ENCODE results near the gene TMCO1.
"Not testable (repeated sequence)": the region's sequence is repeated elsewhere in the genome, so short reads cannot be mapped to it uniquely, and the experiment has no call there.

The TMCO1 gene

GRCh38 chr1:165744913-165745312, 23.8 kb downstream of the TMCO1 start:
- DNase-seq: not testable (repeated sequence)

DNA sequence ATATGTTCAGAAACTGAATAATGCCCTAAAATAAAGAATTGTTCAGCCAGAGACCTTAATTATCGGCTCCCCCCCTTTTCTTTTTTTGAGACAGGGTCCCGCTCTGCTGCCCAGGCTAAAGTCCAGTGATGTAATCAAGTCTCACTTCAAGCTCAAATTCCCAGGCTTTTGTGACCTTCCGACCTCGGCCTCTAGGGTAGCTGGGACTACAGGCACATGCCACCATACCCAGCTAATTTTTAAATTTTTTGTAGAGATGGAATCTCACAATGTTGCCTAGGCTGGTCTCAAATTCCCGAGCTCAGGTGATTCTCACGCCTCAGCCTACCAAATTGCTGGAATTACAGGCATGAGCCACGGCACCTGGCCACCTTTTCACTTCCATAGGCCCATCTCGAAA, 26.5 kb downstream of the TMCO1 start:
- no peak for DNase-seq

- DNase-seq: no peak
Observed at GRCh38 chr1:165738794-165739193, 29.9 kb downstream of the TMCO1 start.

DNA sequence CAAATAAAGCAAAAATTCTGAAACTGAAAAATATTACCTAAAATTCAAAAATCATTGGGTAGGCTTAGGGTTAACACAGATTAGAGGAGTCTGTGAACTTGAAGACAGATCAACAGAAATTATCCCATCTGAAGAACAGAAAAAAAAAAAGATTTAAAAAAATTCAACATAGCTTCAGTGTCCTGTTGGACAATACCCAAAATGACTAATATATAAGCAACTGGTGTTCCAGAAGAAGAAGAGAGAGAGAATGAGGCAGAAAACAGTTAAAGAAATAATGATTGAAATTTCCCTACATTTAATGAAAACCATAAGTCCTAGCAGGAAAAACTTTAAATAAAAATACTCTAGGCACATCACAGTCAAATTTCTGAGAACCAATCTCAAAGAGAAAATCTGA, 31.5 kb downstream of the TMCO1 start:
- no peak for DNase-seq

- DNase-seq: no peak
Observed at GRCh38 chr1:165734906-165735305, 33.8 kb downstream of the TMCO1 start.

GRCh38 chr1:165726841-165727240, 41.8 kb downstream of the TMCO1 start:
- DNase-seq: no peak

DNA sequence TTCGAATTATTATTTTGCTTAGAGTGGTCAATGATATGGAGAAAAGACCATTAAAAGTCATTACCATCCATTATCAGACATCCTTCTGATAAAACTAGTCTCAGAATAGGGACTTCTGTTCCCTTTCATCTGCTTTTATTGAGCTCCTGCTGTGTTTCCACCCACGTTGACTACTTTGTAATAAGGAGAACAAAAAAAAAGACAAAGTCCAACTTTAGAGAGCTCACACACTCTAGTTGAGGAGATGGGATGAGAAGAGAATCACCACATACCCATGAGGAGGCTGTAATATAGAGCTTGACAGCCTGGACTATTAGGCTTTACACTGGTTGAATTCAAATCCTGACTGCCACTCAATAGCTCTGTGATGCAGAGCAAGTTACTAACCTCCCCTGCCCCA, 42.5 kb downstream of the TMCO1 start:
- DNase-seq: no peak

GRCh38 chr1:165717918-165718515, 50.7 kb downstream of the TMCO1 start:
- DNase-seq: peak; percentile 52

GRCh38 chr1:165716265-165717051, 52.2 kb downstream of the TMCO1 start:
- DNase-seq: not testable (repeated sequence)

DNA sequence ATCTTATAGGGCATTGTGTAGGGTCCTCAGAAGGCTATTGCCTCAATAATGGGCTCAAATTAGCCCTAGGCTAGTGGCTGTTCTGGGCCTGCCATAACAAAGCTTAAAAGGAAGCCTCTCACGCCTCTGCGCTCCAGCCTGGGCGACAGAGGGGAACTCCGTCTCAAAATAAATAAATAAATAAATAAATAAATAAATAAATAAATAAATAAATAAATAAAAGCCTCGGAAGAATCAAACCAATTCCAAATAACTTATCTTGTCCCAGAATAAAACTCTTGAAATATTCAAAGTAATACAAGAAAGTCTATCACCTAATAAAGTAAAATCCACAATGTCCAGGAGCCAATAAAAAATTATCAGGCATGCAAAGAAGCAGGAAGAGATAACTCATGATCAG, 55.9 kb downstream of the TMCO1 start:
- DNase-seq: no peak

GRCh38 chr1:165707984-165708706, 60.5 kb downstream of the TMCO1 start:
- DNase-seq: no peak

- DNase-seq: no peak
Observed at GRCh38 chr1:165703648-165704047, 65.0 kb downstream of the TMCO1 start.

DNA sequence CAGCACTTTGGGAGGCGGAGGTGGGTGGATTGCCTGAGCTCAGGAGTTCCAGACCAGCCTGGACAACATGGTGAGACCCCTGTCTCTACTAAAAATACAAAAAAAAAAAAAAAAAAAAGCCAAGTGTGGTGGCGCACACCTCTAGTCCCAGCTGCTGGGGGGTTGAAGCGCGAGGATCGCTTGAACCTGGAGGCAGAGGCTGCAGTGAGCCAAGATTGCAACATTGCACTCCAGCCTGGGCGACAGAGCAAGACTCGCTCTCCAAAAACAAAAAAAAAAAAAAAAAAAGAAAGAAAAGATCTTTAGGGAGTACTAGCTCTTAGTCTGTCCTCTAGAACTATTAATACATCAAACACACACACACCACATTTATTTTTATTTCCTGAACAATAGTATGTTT, 66.7 kb downstream of the TMCO1 start:
- not testable (repeated sequence) for DNase-seq

- no peak for DNase-seq
Observed at GRCh38 chr1:165699577-165699976, 69.1 kb downstream of the TMCO1 start.

DNA sequence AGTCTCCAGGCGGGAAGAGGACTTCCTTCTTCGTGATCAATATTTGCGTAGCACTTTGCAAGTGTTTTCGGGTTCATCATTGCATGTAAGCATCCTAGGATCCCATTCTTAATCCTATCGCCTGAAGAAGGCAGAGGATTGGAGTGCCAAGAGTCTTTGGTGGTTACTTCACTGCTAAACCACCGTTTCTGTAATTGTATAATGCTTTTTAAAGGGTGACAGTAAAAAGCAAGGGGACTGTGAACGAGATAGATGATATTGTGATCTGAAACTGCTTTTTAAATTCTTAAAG, 70.0 kb downstream of the TMCO1 start:
- DNase-seq: no peak

GRCh38 chr1:165697881-165698760, 70.5 kb downstream of the TMCO1 start, which contains the start of gene ALDH9A1:
Gene ALDH9A1 (minus strand): TSS chr1:165698562. CDS start chr1:165698558, 4 bp downstream.
- DNase-seq: peak; percentile 94

DNA sequence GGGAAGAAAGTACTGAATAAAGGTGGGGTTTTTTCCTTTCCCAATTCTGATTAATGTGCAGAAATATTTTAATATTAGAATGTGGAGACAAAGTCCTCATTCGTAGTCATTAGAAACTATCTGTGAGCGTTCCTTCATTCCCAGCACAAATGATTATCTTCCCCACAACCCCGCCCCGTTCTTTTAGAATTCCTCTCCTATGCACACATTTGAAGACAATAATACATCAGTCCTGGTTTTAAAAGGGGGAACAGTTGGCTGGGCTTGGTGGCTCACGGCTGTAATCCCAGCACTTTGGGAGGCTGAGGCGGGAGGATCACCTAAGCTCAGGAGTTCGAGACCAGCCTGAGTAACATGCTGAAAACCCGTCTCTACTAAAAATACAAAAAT, 71.2 kb downstream of the TMCO1 start:
- DNase-seq: no peak

DNA sequence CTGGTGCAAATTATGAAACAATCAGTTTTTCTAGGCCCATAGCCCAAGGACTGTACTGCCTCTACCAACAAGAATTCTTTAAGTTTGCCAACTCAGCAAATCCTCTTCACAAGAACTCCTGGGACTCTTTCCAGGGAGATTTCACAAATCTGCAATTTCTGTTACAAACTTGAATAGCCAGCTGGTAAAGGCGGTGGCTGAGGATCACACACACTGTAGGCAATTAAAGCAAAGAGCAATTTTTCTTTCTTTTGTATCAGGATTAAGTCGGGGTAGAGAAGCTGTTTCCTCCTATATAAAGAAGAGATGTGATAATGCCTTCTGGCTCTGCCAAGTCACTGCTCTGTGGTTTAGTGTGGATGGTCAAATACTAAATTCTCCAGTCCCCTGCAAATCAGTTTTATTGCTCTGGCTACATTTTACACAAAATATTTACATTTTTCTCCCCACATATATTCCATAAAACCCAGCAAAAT, 72.0 kb downstream of the TMCO1 start:
- DNase-seq: no peak

- DNase-seq: no peak
Observed at GRCh38 chr1:165695031-165695430, 73.6 kb downstream of the TMCO1 start.

DNA sequence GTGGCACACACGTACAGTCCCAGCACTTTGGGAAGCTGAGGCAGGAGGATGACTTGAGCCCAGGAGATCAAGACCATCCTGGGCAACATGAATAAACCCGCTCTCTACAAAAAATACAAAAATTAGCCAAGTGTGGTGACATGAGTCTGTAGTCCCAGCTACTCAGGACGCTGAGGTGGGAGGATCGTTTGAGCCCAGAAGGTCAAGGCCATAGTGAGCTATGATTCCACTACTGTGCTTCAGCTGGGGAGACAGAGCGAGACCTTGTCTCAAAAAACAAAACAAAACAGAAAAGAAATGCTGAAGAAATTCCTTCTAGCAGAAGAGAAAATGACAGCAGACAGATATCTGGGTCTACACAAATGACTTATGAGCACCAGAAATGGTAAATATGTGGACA, 80.6 kb downstream of the TMCO1 start:
- DNase-seq: no peak

DNA sequence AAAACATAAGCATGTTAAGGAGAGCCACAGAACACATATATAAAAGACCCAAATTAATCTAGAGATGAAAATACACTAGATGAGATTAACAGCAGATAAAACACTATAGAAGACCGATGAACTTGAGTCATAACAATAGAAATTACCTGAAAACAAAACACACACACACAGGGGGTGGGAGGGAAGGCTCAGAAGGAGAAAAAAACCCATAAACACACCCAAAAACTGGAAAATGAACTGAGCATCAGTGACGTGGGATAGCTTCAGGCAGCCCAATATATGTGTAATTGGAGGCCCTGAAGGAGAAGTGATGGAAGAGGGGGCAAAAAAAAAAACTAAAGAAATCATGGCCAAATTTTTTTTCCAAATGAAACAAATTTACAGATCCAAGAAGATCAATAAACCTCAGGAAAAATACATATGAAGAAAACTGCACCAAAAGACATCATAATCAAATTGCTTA, 81.7 kb downstream of the TMCO1 start:
- DNase-seq: peak; percentile 38

DNA sequence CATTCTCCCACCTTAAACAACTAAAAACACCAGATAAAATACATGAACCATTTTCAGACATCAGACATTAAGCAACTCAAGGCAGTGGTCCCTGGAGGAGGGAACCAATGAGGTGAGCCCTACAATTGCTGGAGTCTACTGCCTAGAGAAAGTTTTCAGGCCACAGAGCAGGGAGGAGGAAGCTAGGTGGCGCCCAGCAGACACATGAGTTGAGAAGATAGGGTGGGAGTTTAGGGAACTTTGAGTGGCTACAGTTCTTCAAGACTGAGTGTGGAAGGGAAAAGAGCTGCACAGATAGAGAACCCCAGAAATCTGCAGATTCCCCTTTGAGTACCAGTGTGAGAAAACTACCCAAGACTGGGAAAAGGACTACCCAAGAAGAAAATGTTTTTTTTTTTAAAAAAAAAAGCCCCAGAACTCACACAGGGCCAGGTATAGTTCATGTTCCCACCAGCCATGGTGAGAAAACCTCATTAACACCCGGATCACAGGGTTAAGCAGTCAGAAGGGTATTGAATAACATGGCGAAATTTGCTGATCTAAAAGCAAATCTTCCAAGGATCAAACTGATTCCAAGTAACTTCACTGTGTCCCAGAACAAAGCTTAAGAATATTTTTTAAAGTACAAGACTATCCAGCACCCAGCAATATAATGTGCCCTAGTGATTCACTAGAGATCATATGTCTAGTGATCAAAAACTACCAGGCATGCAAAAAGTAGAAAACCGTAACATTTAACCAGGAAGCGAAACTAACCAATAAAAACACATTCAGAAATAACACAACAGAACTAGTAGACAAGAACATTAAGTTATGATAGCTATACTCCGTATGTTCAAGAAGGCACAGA, 82.3 kb downstream of the TMCO1 start:
- peak; percentile 28 for DNase-seq

Data from activated CD4-positive, alpha-beta T cell treated with anti-CD3 and anti-CD28 coated beads, Interleukin-10, Interleukin-2, amounts not matched to agents 100 ng/mL and 50 ng/mL, durations not matched to agents 16 hours and 8 hours (primary cell).